ENCODE measurements around the gene DOCK10. TPM values are rescaled to one million over a fixed set of nuclear protein-coding genes. Genes with fewer than 3 reads are reported as not detected.

Gene DOCK10
- total RNA-seq, 4 donors from 2014 or later: 16.7 to 37.2 (median 20.8) TPM

GRCh38 chr2:225072444-225072843 is 30.2 kb upstream of the DOCK10 start:
- no peak overlapping the region for H3K4me3 ChIP-seq
- peaks cover 0 to 4% (median 0%) of the 10 kb centered on the region in 4 donors for H3K4me1 ChIP-seq
- H3K27me3 ChIP-seq: no peaks in the 10 kb centered on the region
- 93% methylated on average over 2 of the region's 2 CpGs for WGBS, 2 donors
- no peaks in the 10 kb centered on the region for H3K36me3 ChIP-seq
- TF ChIP-seq POLR2A (IDR thresholded peaks at IDR 0.05) (no peak), CTCF (IDR thresholded peaks at IDR 0.05) (no peak), EP300 (IDR thresholded peaks at IDR 0.05) (no peak)
- no peaks in the 10 kb centered on the region for H3K9me3 ChIP-seq
- DNase-seq (ENCODE audit: low spot score in 2 of 2): no peak
- no peak overlapping the region for H3K27ac ChIP-seq

- Histone ChIP-seq H3K9me3 (no peaks in the 10 kb centered on the region), H3K4me1 (peaks cover 0 to 4% (median 0%) of the 10 kb centered on the region in 4 donors), H3K4me3 (no peak overlapping the region), H3K27me3 (no peaks in the 10 kb centered on the region), H3K36me3 (no peaks in the 10 kb centered on the region), H3K27ac (no peak overlapping the region)
- 18 to 50% methylated on average over 2 of the region's 2 CpGs for WGBS, 2 donors
- TF ChIP-seq CTCF (IDR thresholded peaks at IDR 0.05): no peak
- TF ChIP-seq POLR2A (IDR thresholded peaks at IDR 0.05): no peak
- no peak for TF ChIP-seq EP300 (IDR thresholded peaks at IDR 0.05)
- DNase-seq (ENCODE audit: low spot score in 2 of 2): no peak
These were observed 28.5 kb upstream of the DOCK10 start for GRCh38 chr2:225070811-225071210.

- Histone ChIP-seq H3K4me3 (no peak overlapping the region), H3K27me3 (no peaks in the 10 kb centered on the region), H3K27ac (no peak overlapping the region), H3K36me3 (no peaks in the 10 kb centered on the region), H3K4me1 (peaks cover 0 to 4% (median 0%) of the 10 kb centered on the region in 4 donors), H3K9me3 (no peaks in the 10 kb centered on the region)
- no peak for TF ChIP-seq EP300 (IDR thresholded peaks at IDR 0.05)
- no peak for TF ChIP-seq POLR2A (IDR thresholded peaks at IDR 0.05)
- no peak for TF ChIP-seq CTCF (IDR thresholded peaks at IDR 0.05)
- 53 to 68% methylated on average over 1 of the region's 1 CpG for WGBS, 2 donors
- no peak for DNase-seq (ENCODE audit: low spot score in 2 of 2)
These were observed 27.7 kb upstream of the DOCK10 start for GRCh38 chr2:225069966-225070365.

- DNase-seq (ENCODE audit: low spot score in 2 of 2): no peak
- no peaks in the 10 kb centered on the region for H3K27me3 ChIP-seq
- H3K9me3 ChIP-seq: no peaks in the 10 kb centered on the region
- WGBS, 2 donors: 79 to 85% methylated on average over 1 of the region's 1 CpG
- H3K27ac ChIP-seq: no peak overlapping the region
- H3K4me3 ChIP-seq: no peak overlapping the region
- H3K4me1 ChIP-seq: peaks cover 0 to 4% (median 0%) of the 10 kb centered on the region in 4 donors
- TF ChIP-seq POLR2A (IDR thresholded peaks at IDR 0.05): no peak
- TF ChIP-seq CTCF (IDR thresholded peaks at IDR 0.05): no peak
- TF ChIP-seq EP300 (IDR thresholded peaks at IDR 0.05): no peak
- no peaks in the 10 kb centered on the region for H3K36me3 ChIP-seq
These were observed 27.2 kb upstream of the DOCK10 start for GRCh38 chr2:225069477-225069876.

- no peak overlapping the region for H3K4me3 ChIP-seq
- H3K27me3 ChIP-seq: no peaks in the 10 kb centered on the region
- WGBS, 2 donors: 89 to 95% methylated on average over 3 of the region's 3 CpGs
- no peaks in the 10 kb centered on the region for H3K9me3 ChIP-seq
- no peak for DNase-seq (ENCODE audit: low spot score in 2 of 2)
- no peak overlapping the region for H3K27ac ChIP-seq
- H3K4me1 ChIP-seq: peaks cover 0 to 4% (median 0%) of the 10 kb centered on the region in 4 donors
- TF ChIP-seq CTCF (IDR thresholded peaks at IDR 0.05) (no peak), EP300 (IDR thresholded peaks at IDR 0.05) (no peak), POLR2A (IDR thresholded peaks at IDR 0.05) (no peak)
- no peaks in the 10 kb centered on the region for H3K36me3 ChIP-seq
These were observed 23.6 kb upstream of the DOCK10 start for GRCh38 chr2:225065882-225066281.
